NOMO-1 treated with dmso at 0.1 percent for 144 hours (cell line): ENCODE measurements around the gene PIMREG.

Experiments used
- DNase-seq: peaks from one replicate; lab custom pipeline; 2025; ENCODE audit not compliant: unreplicated experiment; lab: John Stamatoyannopoulos, UW

Gene PIMREG

DNA sequence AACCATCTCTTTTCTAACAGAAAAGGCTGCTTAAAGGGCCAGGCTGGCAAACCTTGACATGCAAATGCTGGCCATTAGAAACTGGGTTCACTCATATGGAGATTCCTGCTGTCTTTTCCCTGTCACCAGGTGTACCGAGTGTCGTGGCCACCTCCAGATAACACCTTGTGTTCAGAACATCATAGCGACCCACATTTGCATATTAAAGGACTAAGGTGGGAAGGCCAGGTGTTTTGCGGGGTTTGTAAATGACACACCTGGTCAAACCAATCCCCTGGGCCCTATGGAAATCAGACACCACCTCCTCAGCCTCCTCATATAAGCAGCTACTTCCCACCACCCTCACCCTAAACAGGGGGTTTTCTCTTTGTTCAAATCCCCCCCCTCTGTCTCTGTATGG, 6.8 kb upstream of the PIMREG start:
- no peak for DNase-seq

DNA sequence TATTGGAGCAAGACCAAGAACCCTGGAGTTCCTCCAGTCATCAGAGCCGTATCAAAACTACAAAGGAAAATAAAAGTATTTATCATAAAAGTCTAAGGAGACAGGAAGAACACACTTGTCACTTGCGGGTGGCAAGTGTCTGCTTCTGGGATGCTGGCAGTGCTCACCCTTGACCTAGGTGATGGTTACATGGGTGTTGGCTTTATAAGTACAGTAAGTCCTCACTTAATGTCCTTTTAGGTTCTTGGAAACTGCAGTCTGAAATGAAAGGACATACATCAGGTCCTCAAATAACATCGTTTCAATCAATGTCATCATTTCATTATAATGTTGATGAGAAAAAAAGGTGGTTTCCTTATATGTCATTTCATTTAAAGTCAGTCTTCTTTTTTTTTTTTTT, 6.3 kb upstream of the PIMREG start:
- no peak for DNase-seq

DNA sequence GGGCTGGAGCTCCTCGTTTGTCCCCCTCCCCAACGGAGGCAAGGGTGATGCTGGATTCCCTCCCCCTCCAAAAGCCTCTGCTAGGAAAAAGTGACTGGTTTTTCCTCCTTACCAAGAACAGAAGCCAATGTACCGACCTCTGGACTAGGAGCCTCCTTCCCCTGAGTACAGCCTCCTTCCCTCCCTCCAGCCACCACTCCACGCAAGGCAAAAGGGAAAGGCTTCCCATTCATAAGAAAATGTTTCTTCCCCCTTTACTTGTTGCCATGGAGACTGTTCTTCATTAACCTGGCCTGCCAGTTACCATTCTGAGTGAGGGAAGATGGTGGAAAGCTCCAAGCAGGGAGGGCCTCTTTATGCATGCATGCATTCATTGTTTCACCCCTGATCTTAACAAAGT, 4.3 kb upstream of the PIMREG start:
- DNase-seq: no peak

DNA sequence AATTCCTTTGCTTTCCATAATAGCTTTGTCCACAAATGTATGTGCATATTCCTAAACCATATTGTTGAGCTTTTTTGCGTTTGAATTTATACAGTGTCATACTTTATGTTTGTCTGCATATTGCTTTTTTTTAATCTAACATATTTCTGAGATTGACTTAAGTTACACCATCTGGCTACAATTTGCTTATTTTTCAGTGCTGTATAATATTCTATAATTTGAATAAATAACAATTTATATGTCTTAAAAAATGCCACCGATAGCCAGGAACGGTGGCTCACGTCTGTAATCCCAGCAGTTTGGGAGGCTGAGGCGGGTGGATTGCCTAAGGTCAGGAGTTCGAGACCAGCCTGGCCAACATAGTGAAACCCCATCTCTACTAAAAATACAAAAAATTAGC, 1.5 kb upstream of the PIMREG start:
- DNase-seq: no peak

GRCh38 chr17:6444571-6445335, 498 bp downstream of the PIMREG start:
- DNase-seq: no peak

- no peak for DNase-seq
These were observed 2.4 kb downstream of the PIMREG start for GRCh38 chr17:6446516-6447100.

DNA sequence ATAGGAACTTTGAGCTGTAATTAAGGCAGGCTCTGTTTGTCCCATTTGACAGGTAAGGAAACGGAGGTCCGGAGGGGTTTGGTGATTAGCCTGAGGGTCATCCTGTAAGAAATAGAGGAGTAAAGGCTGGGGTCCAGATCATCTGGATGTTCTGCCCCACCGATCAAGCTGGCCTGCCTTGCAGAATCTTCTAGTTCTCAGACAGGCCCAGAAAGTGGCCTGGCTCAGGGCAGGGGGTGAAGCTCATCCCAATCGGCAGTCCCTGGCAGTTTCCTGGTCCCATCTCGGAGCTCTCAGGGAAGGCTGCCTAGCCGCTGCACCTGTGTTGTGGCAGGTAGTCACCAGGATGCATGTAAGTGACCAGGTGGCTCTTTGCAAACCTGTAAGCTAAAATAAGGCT, 4.2 kb downstream of the PIMREG start:
- no peak for DNase-seq

DNA sequence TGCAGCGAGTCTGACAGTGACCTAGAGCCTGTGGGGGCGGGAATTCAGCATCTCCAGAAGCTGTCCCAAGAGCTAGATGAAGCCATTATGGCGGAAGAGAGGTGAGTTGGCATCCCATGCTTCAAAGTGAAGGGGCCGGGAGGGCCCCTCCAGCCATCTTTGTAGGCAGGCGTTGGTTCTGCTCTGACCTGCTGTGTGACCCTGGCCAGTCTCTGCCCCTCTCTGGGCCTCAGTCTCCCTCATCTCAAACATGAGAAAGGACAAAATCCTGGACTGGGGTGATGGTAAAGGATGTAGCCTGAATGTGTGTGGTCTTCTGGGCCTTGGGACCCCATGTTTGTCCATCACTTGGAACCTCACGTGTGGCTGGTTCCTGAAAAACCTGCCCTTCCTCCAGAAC, 5.1 kb downstream of the PIMREG start:
- DNase-seq: no peak

DNA sequence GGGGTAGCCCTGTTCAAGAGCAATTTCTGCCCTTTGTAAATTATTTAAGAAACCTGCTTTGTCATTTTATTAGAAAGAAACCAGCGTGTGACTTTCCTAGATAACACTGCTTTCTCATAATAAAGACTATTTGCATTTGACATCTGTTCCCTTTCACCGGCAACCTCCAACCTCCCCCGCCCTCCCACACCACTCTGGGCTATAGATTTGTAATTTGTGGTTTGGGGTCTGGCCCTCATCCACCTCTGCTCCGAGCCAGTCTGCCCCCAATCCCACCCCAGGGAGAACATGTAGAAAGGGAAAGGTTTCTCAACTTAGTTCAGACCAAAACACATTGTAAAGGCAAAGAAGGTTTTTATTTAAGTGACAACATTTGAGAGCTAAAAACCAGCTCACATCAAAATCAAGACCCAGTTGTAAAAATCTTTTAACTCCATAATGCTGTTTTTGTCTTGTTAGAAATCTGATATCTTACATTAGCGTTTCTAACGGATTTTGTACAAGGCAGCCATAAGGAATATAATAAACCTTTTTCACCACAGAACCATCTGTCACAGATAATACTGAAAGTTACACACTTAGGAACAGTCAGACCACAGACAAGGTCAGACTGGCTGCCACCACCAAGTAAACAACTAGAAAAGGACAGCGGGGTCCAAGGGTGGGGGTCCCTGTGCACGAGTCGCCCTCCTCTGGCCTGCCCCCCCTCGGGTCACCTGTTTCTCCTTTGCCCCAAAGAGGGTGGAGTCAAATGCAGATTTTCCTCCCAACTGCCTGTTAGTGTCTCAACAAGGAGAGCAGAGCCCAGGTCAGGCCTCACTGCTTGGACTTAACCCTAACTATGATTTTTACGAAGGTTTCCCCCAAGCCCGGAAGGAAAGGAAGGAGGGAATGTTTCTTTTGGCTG, 6.9 kb downstream of the PIMREG start:
- no peak for DNase-seq

DNA sequence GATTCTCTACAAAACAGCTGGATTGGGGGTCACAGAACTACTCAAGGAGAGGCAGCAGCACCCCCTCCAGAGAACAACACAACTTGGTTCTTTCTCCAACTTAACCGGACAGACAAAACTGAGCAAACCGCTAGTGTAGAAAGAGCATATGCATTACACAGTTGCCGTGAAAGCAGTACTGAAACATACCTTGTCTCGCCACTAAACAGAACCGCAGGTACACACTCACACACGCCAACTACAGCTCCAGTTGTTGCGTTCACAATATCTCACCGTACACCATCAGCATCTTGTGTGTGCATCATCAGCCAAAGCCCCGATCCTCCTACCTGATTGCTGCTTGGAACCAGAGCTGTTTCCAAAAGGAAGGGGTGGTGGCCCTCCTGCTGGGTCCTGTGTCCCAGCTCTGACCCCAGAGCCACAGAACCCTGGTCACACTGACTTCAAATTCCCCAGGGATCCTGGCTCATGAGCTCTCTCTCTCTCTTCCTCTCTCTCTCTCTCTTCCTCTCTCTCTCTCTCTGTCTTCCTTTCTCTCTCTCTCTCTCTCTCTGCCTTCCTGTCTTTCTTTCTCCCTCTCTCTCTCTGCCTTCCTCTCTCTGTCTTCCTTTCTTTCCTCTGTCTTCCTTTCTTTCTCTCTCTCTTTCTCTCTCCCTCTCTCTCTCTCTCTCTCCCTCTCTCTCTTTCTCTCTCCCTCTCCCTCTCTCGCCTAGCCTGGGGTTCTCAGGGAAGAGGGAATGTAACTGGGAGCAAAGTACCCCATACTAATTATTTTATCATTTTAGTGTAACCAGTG, 8.4 kb downstream of the PIMREG start:
- DNase-seq: no peak

- no peak for DNase-seq
These were observed 9.2 kb downstream of the PIMREG start for GRCh38 chr17:6453279-6454024.

DNA sequence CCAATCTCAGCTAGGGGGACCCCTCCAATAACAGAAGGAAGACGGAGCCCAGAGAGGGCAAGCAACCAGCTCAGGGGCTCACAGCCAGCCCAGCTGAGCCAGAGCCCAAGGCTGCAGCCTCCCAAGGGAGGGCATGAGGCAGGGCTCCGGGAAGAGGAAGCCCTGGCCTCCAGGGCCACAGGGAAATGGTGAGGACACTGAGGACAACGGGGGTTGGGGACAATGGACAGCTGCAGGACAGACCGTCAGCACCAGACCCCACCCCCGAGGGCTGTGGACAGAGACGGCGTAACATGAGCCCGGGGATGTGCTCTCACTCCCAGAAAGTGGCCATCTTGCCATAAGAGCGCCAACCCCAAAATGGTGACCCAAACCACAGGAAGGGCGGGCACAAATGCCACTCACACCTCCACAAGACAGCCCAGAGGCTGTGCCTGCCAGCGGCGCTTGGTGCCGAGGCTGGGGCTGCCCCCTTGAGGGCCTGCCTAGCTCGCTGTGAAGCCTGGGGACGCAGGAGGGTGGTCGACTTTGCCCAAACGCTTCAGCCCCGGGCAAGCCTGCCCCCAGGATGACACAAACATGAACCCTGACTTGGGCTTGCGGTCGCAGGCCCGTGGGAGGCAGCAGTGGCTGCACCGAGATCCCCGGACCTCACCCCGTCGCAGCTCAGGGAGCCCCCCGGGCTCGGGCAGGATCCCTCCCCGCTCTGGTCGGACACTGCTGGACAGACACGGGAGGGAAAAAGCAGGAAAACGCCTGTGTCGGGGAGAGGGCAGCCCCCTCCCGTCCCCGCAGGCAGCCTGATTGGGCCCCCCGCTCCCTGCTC, 10.5 kb downstream of the PIMREG start:
- DNase-seq: no peak

DNA sequence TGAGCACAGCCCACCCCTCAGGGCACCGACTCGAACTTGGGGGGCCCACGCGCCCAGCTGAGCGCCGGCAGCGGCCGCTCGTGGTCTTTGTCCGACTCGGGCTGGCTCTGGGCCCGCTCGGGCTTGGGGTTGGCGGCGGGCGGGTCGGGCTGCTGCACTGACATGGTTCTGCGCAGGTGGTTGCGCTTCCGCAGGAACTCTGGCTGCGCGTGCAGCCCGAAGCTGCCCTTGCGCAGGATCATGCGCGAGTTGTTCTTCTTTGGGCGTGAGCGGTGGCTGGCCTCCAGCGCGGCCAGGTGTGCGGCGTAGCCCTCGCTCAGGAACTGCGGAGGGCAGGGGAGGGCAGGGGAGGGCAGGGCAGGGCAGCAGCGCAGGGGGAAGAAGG, 11.1 kb downstream of the PIMREG start:
- DNase-seq: no peak

DNA sequence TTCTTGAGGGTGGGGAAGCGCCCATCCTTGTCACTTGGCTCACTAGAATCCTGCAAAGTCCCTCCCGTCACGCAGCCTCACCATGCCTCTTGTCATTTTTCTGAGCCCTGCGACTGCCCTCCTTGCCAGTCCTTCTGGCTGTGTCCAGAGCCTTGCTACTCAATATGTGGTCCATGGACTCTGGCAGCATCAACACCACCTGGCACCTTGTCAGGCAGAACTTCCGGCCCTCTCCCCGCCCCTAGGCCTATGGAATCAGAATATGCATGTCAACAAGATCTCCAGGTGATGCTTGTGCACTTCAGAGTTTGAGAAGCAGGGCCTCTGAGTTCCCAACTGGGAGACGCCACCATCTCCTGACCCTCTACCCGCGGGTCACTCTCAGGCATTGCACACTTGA, 12.1 kb downstream of the PIMREG start:
- DNase-seq: no peak

- DNase-seq: no peak
These were observed 12.8 kb downstream of the PIMREG start for GRCh38 chr17:6456914-6457687.

DNA sequence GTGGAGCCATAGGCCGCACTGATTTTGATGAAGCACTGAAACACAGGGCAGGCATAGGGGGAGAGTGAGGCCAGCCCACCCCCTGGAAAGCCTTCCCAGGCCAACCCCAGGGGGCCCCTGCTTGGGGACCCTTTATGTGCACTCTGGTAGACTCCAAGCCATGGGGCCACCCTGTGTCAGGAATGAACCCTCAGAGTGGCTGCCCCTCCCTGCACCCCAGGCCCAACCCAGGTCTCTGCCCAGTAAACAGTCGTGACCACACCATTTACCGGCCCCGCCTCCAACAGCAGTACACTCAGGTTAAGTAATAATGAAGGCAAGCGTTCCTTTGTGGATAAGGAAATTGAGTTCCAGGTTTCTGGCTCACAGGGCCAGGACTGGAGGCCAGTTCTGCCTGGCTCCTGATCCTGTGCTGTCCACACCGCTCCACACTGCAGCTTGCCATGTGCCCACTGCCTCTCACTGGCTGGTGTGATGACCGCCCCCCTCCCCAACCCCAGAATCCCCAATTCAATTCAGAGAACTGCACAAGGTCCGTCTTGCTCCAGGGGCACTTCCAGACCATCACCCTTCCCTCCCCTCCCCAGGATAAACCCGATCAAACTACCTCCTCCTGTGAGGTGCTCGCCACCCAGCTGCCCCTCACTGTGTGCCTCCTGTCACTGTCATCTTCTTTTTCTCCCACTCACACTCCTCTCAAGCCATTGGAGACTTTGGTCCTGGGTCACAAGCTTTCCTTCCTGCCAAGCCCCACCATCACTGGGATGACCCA, 13.6 kb downstream of the PIMREG start:
- DNase-seq: no peak

DNA sequence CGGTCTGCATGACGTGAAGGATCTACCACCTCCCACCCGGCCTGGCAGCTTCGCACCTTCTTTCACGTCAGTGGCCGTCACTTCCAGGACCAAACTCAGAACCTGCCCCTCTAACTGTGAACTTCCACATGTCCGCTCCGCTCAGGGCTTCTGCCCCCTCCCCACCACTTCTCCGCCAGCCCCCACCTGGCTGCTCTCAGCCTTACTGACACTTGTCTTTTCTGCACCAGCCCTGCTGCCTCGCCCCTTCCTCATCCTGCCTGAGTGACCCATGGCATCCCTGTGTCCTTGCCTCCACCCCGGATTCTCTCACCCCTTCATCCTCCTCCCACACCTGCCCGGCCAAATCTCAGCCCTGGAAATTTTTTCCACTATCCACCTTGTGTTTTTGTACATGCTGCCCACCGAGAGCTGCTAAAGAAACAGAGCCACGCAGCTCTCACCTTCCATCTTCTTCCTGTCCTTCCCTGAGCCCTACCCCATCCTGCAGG, 14.2 kb downstream of the PIMREG start:
- no peak for DNase-seq
